ENCODE measurements around the gene PLXNA2.

Gene PLXNA2

GRCh38 chr1:208061118-208061517 is 183.1 kb downstream of the PLXNA2 start:
- TF ChIP-seq CTCF (IDR thresholded peaks at IDR 0.05; ENCODE audit: low read depth, low read length): no peak
- no peak for DNase-seq (ENCODE audit: extremely low read depth, low read depth)

GRCh38 chr1:208060215-208060869 is 183.8 kb downstream of the PLXNA2 start:
- DNase-seq (ENCODE audit: extremely low read depth, low read depth): no peak
- no peak for TF ChIP-seq CTCF (IDR thresholded peaks at IDR 0.05; ENCODE audit: low read depth, low read length)

- TF ChIP-seq CTCF (IDR thresholded peaks at IDR 0.05; ENCODE audit: low read depth, low read length): no peak
These were observed 184.7 kb downstream of the PLXNA2 start for GRCh38 chr1:208059409-208060001.

DNA sequence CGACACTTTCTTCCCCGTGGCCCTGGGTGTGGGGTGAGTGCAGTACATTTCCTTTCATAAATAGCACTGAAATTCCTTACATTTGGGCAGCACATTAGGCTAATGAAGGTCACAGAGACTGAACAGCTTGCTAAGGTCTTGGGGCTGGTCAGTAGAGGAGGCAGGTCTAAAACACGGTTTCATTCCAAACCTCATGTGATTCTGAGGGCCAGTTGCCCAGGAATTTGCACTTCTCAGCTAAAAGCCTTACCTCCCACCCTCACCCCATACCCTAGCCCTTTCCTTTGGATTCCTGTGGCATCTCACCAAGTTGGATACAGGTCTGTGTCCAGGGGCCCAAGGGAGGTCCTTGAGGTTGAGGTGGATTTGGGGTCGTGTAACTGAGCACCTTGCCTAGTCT is 185.4 kb downstream of the PLXNA2 start:
- no peak for DNase-seq (ENCODE audit: extremely low read depth, low read depth)
- TF ChIP-seq CTCF (IDR thresholded peaks at IDR 0.05; ENCODE audit: low read depth, low read length): no peak

More at GRCh38 chr1:208059409-208060001, 184.7 kb downstream of the PLXNA2 start:
- no peak for DNase-seq (ENCODE audit: extremely low read depth, low read depth)

DNA sequence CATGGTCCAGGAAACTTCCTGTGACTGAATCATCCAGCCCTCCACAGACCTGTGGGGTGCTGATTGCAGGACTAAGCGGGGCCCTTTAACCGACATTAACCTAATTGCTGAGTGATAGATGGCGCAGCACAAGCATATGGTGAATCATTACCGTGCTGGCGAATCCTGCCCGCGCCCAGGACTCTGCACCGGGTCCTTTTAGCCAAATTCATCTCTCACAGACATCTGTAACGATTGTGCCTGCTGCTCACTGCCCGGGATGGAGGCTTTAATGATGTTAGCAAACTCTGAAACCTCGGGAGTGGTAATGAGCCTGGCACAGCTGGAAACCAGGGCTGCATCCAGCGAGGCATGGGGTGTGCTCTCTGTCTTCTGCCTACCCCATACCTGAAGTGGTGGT is 185.9 kb downstream of the PLXNA2 start:
- no peak for TF ChIP-seq CTCF (IDR thresholded peaks at IDR 0.05; ENCODE audit: low read depth, low read length)
- DNase-seq (ENCODE audit: extremely low read depth, low read depth): no peak

DNA sequence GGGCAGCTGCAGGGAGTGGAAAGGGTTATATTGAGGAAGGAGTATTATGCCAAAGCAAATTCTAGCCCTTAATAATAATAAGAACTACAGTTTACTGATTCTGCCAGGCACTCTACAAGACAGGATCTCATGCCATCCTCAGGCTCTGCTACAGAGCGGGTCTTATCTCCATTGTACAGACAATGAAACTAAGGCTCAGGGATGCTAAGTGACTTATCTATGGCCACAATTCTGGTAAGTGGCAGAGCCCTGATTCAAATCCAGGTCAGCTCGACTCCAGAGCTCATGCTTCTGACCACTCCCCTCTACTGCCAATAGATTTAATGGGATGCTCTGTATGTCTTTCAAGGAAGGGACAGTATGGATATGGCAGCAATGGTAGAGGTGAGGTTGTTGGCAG is 187.1 kb downstream of the PLXNA2 start:
- DNase-seq (ENCODE audit: extremely low read depth, low read depth): no peak
- TF ChIP-seq CTCF (IDR thresholded peaks at IDR 0.05; ENCODE audit: low read depth, low read length): no peak

- DNase-seq (ENCODE audit: extremely low read depth, low read depth): no peak
- TF ChIP-seq CTCF (IDR thresholded peaks at IDR 0.05; ENCODE audit: low read depth, low read length): no peak
These were observed 188.6 kb downstream of the PLXNA2 start for GRCh38 chr1:208055535-208055934.
